NT2/D1 (cell line): ENCODE data around the gene SYNDIG1.

ENCODE experiments used
- DNase-seq: peaks from one replicate; pipeline ENCODE4 v3.0.0-alpha.2; 2011; ENCODE audit warnings: low read depth, low spot score
- H3K27me3 ChIP-seq: 2 replicates; pipeline ENCODE4 v1.6.0; 2011; ENCODE audit warnings: mild to moderate bottlenecking; ENCODE audit not compliant: insufficient read length, insufficient read depth
- H3K36me3 ChIP-seq: 2 replicates; pipeline ENCODE4 v1.6.1; 2011; ENCODE audit warnings: mild to moderate bottlenecking, low read length, mixed read lengths; ENCODE audit not compliant: insufficient read depth, insufficient read length
- H3K4me1 ChIP-seq: 2 replicates; pipeline ENCODE4 v1.5.1; 2011; ENCODE audit not compliant: insufficient read depth, insufficient read length
- H3K4me3 ChIP-seq: 2 replicates; pipeline ENCODE4 v1.5.1; 2011; ENCODE audit warnings: low read depth; ENCODE audit not compliant: insufficient read length
- H3K9ac ChIP-seq: 2 replicates; pipeline ENCODE4 v1.6.0; 2011; ENCODE audit warnings: low read depth; ENCODE audit not compliant: insufficient read length
- H3K9me3 ChIP-seq: 2 replicates; pipeline ENCODE4 v1.5.1; 2011; ENCODE audit warnings: mild to moderate bottlenecking, low read length; ENCODE audit not compliant: insufficient read depth
- SUZ12 ChIP-seq: IDR thresholded peaks from 2 replicates; pipeline ENCODE4 v1.6.1; 2011; ENCODE audit not compliant: insufficient read length, insufficient read depth; ENCODE audit errors: extremely low read depth
- YY1 ChIP-seq: IDR thresholded peaks from 2 replicates; pipeline ENCODE4 v1.6.1; 2011; ENCODE audit not compliant: insufficient read length, insufficient read depth
- ZNF274 ChIP-seq: IDR thresholded peaks from 2 replicates; pipeline ENCODE4 v1.6.1; 2011; ENCODE audit warnings: mild to moderate bottlenecking, low read depth, low read length

Gene SYNDIG1

DNA sequence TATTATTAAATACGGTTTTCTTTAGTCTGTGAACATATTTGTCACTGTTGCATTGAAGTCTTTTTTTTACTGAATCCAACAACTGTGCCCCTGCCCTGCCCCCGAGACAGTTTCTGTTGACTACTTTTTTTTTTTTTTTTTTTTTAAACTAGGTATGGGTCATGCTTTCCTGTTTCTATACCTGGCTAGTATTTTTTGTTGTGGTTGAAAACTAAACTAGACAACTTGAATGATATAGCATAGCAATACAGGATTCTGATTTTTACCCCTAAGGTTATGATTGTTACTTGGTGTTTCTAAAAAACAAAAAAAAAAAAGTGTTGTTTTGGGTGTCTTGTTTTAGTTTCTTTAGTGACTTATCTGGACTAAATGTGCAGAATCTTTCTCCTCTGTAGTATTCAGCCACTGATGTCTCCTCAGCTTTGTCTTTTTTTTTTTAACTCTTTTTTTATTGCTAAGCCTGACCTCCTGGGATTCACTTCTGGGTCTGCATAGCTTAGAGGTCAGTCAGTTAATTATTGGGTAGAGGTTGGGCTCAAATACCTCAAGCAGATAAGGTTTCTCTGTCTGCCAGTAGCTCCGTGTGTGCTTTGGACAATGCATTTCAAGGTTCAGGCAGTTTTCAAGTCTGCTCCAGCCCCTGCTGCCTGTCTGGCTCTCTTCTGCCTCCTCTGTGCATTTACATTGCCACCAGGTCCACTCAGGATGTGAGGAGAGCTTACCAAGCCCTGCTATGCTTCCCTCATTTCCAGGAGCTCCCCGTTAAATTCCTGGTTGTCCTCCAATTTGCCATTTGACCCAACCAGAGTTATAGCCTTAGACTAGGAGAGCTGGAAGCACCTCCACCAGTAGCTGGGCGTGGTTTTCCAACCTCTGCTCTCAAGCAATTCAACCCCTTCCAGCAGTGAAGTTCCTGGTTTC, 91.4 kb downstream of the SYNDIG1 start:
- no peak overlapping the region for H3K9ac ChIP-seq
- peaks cover 9% of the 10 kb centered on the region; the same call in 1 of the 2 replicates for H3K9me3 ChIP-seq
- H3K27me3 ChIP-seq: no peaks in the 10 kb centered on the region
- DNase-seq: no peak
- H3K36me3 ChIP-seq: peaks cover 4% of the 10 kb centered on the region
- H3K4me3 ChIP-seq: no peak overlapping the region
- TF ChIP-seq YY1 (no peak), SUZ12 (no peak), ZNF274 (no peak)
- H3K4me1 ChIP-seq: peaks cover 3% of the 10 kb centered on the region

DNA sequence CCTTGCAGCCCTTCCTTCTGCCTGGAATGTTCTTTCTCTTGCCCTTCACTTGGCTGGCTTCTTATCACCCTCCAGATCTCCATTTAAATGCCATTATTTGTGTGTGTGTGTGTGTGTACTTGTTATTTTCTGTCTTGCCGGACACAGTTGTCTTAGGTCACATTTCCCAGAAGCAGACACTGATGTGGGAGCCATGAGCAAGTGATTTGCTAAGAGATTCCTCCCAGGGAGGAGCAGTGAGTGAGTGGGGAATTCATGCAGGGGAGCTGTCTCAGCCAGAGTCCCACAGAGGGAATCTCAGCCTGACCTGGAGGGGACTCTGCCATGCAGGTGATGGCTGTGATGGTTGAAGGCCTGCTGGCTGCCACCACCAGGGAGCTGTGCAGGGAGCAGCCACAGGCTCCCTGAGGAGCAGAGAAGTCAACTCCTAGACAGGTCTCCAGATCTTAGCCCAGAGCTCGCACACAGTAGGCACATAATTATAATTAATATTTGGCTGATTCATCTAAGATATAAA, 96.5 kb downstream of the SYNDIG1 start:
- Histone ChIP-seq H3K9ac (no peak overlapping the region), H3K36me3 (peaks cover 4% of the 10 kb centered on the region), H3K4me3 (no peak overlapping the region), H3K4me1 (peaks cover 3% of the 10 kb centered on the region), H3K27me3 (no peaks in the 10 kb centered on the region), H3K9me3 (peaks cover 9% of the 10 kb centered on the region; the same call in 1 of the 2 replicates)
- TF ChIP-seq SUZ12 (no peak), ZNF274 (no peak), YY1 (no peak)
- no peak for DNase-seq

DNA sequence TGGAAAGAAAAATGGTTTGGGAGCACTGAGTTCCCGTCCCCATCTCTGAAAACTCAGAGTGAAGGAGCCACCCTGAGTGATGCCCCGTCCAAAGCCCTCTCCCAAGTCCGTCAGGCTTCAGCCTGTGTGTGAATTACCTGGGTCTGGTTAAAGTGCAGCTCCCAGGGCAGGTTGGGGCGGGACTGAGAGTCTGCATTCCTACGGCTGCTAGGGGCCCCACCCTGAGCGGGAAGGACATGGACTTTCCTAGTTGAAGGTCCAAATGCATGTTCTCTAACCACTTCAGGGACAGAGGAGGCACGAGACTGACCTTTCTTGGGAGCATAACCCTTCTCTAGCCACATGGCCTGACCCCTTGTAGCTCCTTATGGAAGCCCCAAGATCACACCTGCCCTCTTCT, 97.2 kb downstream of the SYNDIG1 start:
- Histone ChIP-seq H3K4me1 (no peaks in the 10 kb centered on the region), H3K27me3 (no peaks in the 10 kb centered on the region), H3K9me3 (peaks cover 9% of the 10 kb centered on the region; the same call in 1 of the 2 replicates), H3K9ac (no peak overlapping the region), H3K36me3 (peaks cover 4% of the 10 kb centered on the region), H3K4me3 (no peak overlapping the region)
- no peak for TF ChIP-seq ZNF274
- no peak for TF ChIP-seq YY1
- TF ChIP-seq SUZ12: no peak
- no peak for DNase-seq

DNA sequence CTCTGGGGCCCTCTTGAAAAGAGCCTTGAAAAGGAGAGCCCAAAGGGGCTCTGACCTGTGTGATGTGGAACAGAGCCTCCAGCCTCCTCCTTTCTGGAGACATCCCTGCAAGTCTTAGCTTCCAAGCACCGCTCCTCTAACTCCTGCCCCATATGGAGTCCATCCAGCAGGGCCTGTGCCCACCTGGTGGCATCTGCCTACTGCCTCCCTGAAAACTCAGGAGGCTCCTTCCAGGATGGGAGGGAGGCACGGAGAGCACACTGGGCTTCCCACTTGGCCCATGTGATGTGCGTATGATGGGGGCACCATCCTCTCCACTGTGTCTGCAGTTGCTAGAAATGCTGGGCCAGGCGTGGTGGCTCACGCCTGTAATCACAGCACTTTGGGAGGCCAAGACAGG, 98.1 kb downstream of the SYNDIG1 start:
- TF ChIP-seq ZNF274 (no peak), YY1 (no peak), SUZ12 (no peak)
- Histone ChIP-seq H3K9me3 (peaks cover 9% of the 10 kb centered on the region; the same call in 1 of the 2 replicates), H3K4me3 (no peak overlapping the region), H3K9ac (no peak overlapping the region), H3K36me3 (peaks cover 4% of the 10 kb centered on the region), H3K4me1 (no peaks in the 10 kb centered on the region), H3K27me3 (no peaks in the 10 kb centered on the region)
- DNase-seq: no peak

DNA sequence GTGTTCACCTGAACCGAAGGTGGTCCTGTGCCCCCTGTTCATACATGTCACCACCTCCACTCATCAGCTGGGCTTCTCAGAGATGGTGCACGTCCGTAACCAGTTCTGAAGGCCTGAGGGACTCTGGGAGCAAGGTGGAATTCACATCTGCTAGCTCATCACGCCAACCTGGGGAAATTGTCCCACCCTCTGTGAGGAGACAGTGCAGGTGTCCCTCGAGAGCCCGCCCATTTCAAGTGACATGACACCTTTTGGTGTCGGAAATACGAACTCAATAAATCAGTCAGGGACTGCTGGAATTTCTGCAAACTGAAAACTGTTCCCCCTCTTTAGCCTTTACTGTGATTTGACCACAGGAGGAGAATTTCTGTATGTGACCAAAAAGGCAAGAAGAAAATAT, 99.4 kb downstream of the SYNDIG1 start:
- Histone ChIP-seq H3K36me3 (peaks cover 4% of the 10 kb centered on the region), H3K4me3 (no peak overlapping the region), H3K9me3 (0 out of 2 replicates have a peak, but pooled peaks cover 1% of the 10 kb centered on the region), H3K27me3 (no peaks in the 10 kb centered on the region), H3K4me1 (no peaks in the 10 kb centered on the region), H3K9ac (no peak overlapping the region)
- TF ChIP-seq ZNF274 (no peak), SUZ12 (no peak), YY1 (no peak)
- no peak for DNase-seq

DNA sequence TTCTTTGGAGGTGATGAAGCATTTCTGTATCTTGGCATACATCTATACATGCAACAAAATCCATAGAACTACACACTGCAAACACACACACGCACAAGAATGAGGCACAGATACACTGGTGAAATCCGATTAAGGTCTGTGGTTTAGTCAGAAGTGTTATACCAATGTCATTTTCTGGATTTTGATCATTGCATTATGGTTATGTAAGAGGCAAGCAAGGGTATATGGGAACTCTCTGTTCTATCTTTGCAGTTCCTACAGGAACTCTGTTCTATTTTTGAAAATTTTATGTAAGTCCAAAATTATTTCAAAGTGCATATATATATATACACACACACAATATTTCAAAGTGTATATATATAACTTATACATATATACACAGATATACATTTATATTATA, 101.7 kb downstream of the SYNDIG1 start:
- TF ChIP-seq YY1 (no peak), SUZ12 (no peak), ZNF274 (no peak)
- H3K27me3 ChIP-seq: no peaks in the 10 kb centered on the region
- no peak overlapping the region for H3K9ac ChIP-seq
- DNase-seq: no peak
- no peaks in the 10 kb centered on the region for H3K36me3 ChIP-seq
- H3K4me3 ChIP-seq: no peak overlapping the region
- no peaks in the 10 kb centered on the region for H3K9me3 ChIP-seq
- H3K4me1 ChIP-seq: no peaks in the 10 kb centered on the region

DNA sequence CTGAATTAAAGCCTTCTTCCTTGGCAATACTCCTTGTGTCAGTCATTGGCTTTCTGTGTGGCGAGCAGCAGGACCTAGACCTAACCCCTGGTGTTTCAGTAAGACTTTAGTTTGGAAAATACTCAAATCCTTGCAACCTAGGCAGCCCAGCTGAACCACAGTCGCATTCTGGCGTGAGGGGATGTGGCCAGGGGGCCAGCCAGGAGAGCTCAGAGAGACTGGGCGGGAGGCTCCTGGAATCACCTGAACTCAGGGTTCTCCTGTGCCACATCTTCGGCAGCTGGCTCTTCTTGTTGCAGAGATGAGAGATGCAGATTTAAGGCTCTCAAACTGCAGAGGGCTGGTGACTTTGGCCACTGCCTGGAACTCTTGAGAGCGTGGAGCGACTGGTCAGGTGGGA, 102.7 kb downstream of the SYNDIG1 start:
- H3K9ac ChIP-seq: no peak overlapping the region
- H3K4me1 ChIP-seq: no peaks in the 10 kb centered on the region
- no peak for TF ChIP-seq ZNF274
- TF ChIP-seq YY1: no peak
- TF ChIP-seq SUZ12: no peak
- H3K4me3 ChIP-seq: no peak overlapping the region
- no peaks in the 10 kb centered on the region for H3K36me3 ChIP-seq
- DNase-seq: no peak
- H3K27me3 ChIP-seq: no peaks in the 10 kb centered on the region
- H3K9me3 ChIP-seq: no peaks in the 10 kb centered on the region
